ENCODE results near the gene EXOC2.

Gene EXOC2

DNA sequence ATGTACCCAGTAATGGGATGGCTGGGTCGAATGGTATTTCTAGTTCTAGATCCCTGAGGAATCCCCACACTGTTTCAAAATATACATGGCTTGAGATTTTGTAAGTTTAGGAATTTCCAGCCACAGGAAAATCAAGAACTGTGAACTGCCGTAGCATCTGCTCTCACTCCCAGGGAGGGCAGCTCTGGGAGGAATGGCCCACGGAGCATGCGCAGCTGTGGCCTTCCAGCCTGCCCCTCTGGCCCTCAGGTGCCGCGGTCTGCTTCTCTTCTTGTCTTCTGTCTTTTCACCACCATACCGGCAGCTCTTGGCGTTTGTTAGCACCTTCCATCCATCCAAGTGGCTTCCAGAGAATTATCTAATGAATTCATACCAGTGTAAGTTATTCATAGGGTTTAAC lies 19.9 kb upstream of the EXOC2 start:
- H3K9ac ChIP-seq (ENCODE audit: low read length), result no peak overlapping the region
- H3K27me3 ChIP-seq (ENCODE audit: low read depth, low read length), result no peaks in the 10 kb centered on the region
- no peak overlapping the region for H3K4me3 ChIP-seq (ENCODE audit: low read length)
- H4K20me1 ChIP-seq (ENCODE audit: insufficient read depth, low read length), result no peaks in the 10 kb centered on the region
- H3K9me3 ChIP-seq (ENCODE audit: insufficient read depth, low read length), result no peaks in the 10 kb centered on the region
- H3K4me2 ChIP-seq (ENCODE audit: low read length), result no peak overlapping the region
- TF ChIP-seq CTCF (IDR thresholded peaks at IDR 0.05; ENCODE audit: low read depth, low read length) (no peak), EZH2phosphoT487 (IDR thresholded peaks at IDR 0.05; ENCODE audit: low read depth) (no peak)
- H3K4me1 ChIP-seq (ENCODE audit: low read length), result peaks cover 24% of the 10 kb centered on the region
- H2AFZ ChIP-seq (ENCODE audit: low read depth, low read length), result no peak overlapping the region
- H3K27ac ChIP-seq (ENCODE audit: low read length), result no peak overlapping the region
- H3K36me3 ChIP-seq (replicated peaks; ENCODE audit: low read depth, low read length), result no peaks in the 10 kb centered on the region
- H3K79me2 ChIP-seq (ENCODE audit: low read length), result no peaks in the 10 kb centered on the region

DNA sequence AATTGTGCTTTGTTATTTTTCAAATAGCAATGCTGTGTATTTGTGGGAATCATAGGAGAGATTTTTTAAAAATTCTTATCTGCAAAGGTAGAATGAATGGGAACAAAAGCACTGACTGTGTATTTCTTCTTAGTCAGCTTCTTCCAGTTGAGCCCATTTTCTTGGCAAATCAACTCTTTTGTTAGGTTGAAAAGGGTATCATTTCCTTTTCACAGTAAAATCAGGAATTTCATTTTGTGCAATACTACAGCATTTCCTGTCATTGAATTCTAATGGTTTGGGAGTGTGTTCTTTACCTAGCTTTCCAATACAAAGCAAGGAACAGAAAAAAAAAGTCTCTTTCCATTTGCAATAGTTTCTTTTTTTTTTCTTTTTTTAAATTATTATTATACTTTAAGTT lies 19.0 kb upstream of the EXOC2 start:
- TF ChIP-seq EZH2phosphoT487 (IDR thresholded peaks at IDR 0.05; ENCODE audit: low read depth) (no peak), CTCF (IDR thresholded peaks at IDR 0.05; ENCODE audit: low read depth, low read length) (no peak)
- H3K4me1 ChIP-seq (ENCODE audit: low read length), result peaks cover 24% of the 10 kb centered on the region
- H3K27ac ChIP-seq (ENCODE audit: low read length), result peak overlapping the region; percentile 94
- H3K36me3 ChIP-seq (replicated peaks; ENCODE audit: low read depth, low read length), result no peaks in the 10 kb centered on the region
- H3K27me3 ChIP-seq (ENCODE audit: low read depth, low read length), result no peaks in the 10 kb centered on the region
- H3K9ac ChIP-seq (ENCODE audit: low read length), result peak overlapping the region; percentile 85
- H2AFZ ChIP-seq (ENCODE audit: low read depth, low read length), result no peak overlapping the region
- peak overlapping the region; percentile 87 for H3K4me3 ChIP-seq (ENCODE audit: low read length)
- H3K79me2 ChIP-seq (ENCODE audit: low read length), result no peaks in the 10 kb centered on the region
- no peaks in the 10 kb centered on the region for H4K20me1 ChIP-seq (ENCODE audit: insufficient read depth, low read length)
- peak overlapping the region; percentile 95 for H3K4me2 ChIP-seq (ENCODE audit: low read length)
- H3K9me3 ChIP-seq (ENCODE audit: insufficient read depth, low read length), result no peaks in the 10 kb centered on the region

GRCh38 chr6:710601-711571 lies 17.9 kb upstream of the EXOC2 start:
- Histone ChIP-seq H3K27me3 (ENCODE audit: low read depth, low read length) (no peaks in the 10 kb centered on the region), H2AFZ (ENCODE audit: low read depth, low read length) (peak overlapping the region; percentile 89), H4K20me1 (ENCODE audit: insufficient read depth, low read length) (no peaks in the 10 kb centered on the region), H3K36me3 (replicated peaks; ENCODE audit: low read depth, low read length) (no peaks in the 10 kb centered on the region), H3K4me3 (ENCODE audit: low read length) (peak overlapping the region; percentile 87), H3K4me2 (ENCODE audit: low read length) (peak overlapping the region; percentile 95), H3K4me1 (ENCODE audit: low read length) (peaks cover 24% of the 10 kb centered on the region), H3K9ac (ENCODE audit: low read length) (peak overlapping the region; percentile 85), H3K27ac (ENCODE audit: low read length) (peak overlapping the region; percentile 94), H3K79me2 (ENCODE audit: low read length) (no peaks in the 10 kb centered on the region), H3K9me3 (ENCODE audit: insufficient read depth, low read length) (no peaks in the 10 kb centered on the region)
- TF ChIP-seq CTCF (IDR thresholded peaks at IDR 0.05; ENCODE audit: low read depth, low read length) (no peak), EZH2phosphoT487 (IDR thresholded peaks at IDR 0.05; ENCODE audit: low read depth) (no peak)

DNA sequence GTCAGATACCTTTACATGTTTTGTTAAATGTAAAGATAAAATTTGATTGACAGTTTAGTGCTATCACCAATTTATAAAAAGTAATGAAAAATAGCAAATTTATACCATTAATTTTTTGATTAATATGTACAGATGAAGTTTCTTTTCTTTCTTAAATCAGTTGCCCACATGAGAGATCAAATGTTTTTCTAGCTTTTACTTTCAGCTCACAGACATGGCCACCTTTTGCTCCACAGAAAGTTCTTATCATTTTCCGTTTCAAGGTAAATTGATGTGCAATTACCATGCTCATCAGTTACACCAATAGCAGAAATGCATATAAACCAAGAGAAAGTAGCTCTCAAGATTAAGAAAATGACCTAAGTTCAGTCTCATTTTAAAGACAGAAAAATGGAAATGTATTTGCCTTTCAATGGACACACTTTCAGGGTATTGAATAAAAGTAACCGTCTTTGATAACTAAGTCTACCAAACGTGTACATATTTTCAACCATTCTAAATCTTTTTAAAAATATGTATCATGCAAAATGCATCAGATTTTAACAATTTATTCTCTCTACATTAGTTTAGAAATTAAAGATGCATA lies 16.6 kb upstream of the EXOC2 start:
- TF ChIP-seq EZH2phosphoT487 (IDR thresholded peaks at IDR 0.05; ENCODE audit: low read depth) (no peak), CTCF (IDR thresholded peaks at IDR 0.05; ENCODE audit: low read depth, low read length) (no peak)
- Histone ChIP-seq H3K79me2 (ENCODE audit: low read length) (no peaks in the 10 kb centered on the region), H3K27me3 (ENCODE audit: low read depth, low read length) (no peaks in the 10 kb centered on the region), H4K20me1 (ENCODE audit: insufficient read depth, low read length) (no peaks in the 10 kb centered on the region), H2AFZ (ENCODE audit: low read depth, low read length) (no peak overlapping the region), H3K4me1 (ENCODE audit: low read length) (peaks cover 24% of the 10 kb centered on the region), H3K27ac (ENCODE audit: low read length) (no peak overlapping the region), H3K36me3 (replicated peaks; ENCODE audit: low read depth, low read length) (no peaks in the 10 kb centered on the region), H3K9ac (ENCODE audit: low read length) (no peak overlapping the region), H3K9me3 (ENCODE audit: insufficient read depth, low read length) (no peaks in the 10 kb centered on the region), H3K4me2 (ENCODE audit: low read length) (peak overlapping the region; percentile 95), H3K4me3 (ENCODE audit: low read length) (no peak overlapping the region)
